K562 (cell line): ENCODE measurements around the gene SPOCK3. TPM values are rescaled to one million over a fixed set of nuclear protein-coding genes. Genes with fewer than 3 reads are reported as not detected.

Experiments
- ATAC-seq: fragments of 200-7000 bp; cut with Tn5 transposase; 3 replicates; pipeline ENCODE4 v1.9.1; 2020; ENCODE audit warnings: moderate library complexity
- BruUV-seq: library from RNA; stranded (reverse); fragments of 400-500 nt; replicated peaks from 2 replicates; lab custom pipeline; 2021; lab: Mats Ljungman, UMichigan
- CTCF ChIA-PET: fragments of 300-600 bp; formaldehyde crosslinking; extraction: SDS; loops from one replicate; lab custom pipeline; 2021; ENCODE audit warnings: low intra/inter-chr PET ratio; lab: Yijun Ruan, JAX
- POLR2A ChIA-PET: fragments of 300-600, 350-650 bp; sonication (Branson Sonifier 250); formaldehyde crosslinking; extraction: SDS; loops from one replicate; lab custom pipeline; 2021; ENCODE audit warnings: antibody characterized with exemption, inconsistent platforms; lab: Yijun Ruan, JAX
- DNase-seq, 4 experiments: peaks; one replicate each; pipeline versions ENCODE4 v3.0.0 to v3.0.0-alpha.2; 2011 to 2018; ENCODE audit warnings: low spot score in 3 of 4, mixed read lengths in 3 of 4; ENCODE audit errors: extremely low read depth in 1 of 4
- FAIRE-seq: peaks from 2 replicates; lab custom pipeline; 2011; peaks lifted over from hg19 to GRCh38; lab: Jason Lieb, UNC
- H2AFZ ChIP-seq: 2 replicates; pipeline ENCODE4 v1.6.0; 2011; ENCODE audit warnings: low read depth, low read length, control low read depth, inconsistent platforms
- H3K27ac ChIP-seq: fragments of 200-600 bp; 3 replicates; pipeline ENCODE4 v1.8.0; 2011; ENCODE audit warnings: low read depth, mild to moderate bottlenecking, control low read depth, inconsistent platforms, low read length, moderate library complexity, mixed read lengths; ENCODE audit errors: extremely low read depth
- H3K27me3 ChIP-seq, 2 experiments: fragments of 300-600 bp in 1 of 2; 2 replicates in 1 of 2; 3 replicates in 1 of 2; pipeline versions ENCODE4 v1.6.0 to v1.8.0; 2011; ENCODE audit warnings: inconsistent platforms in 2 of 2, low read length in 2 of 2, mild to moderate bottlenecking in 1 of 2, mixed read lengths in 1 of 2, moderate library complexity in 1 of 2; ENCODE audit not compliant: control insufficient read depth in 2 of 2, insufficient read depth in 2 of 2
- H3K36me3 ChIP-seq: fragments of 300-600 bp; 3 replicates; pipeline ENCODE4 v1.8.0; 2011; ENCODE audit warnings: mild to moderate bottlenecking, low read length, inconsistent platforms; ENCODE audit not compliant: control insufficient read depth, insufficient read depth
- H3K4me1 ChIP-seq, 2 experiments: fragments of 200-600 bp in 1 of 2; replicated peaks in 1 of 2; 2 replicates in 1 of 2; 3 replicates in 1 of 2; pipeline versions ENCODE4 v1.5.1 to v1.8.0; 2011; ENCODE audit warnings: inconsistent platforms in 2 of 2, low read length in 2 of 2, mild to moderate bottlenecking in 1 of 2, mixed read lengths in 1 of 2, moderate library complexity in 1 of 2; ENCODE audit not compliant: control insufficient read depth in 2 of 2, insufficient read depth in 2 of 2
- H3K4me2 ChIP-seq: 2 replicates; pipeline ENCODE4 v1.6.1; 2011; ENCODE audit warnings: low read length, control low read depth, inconsistent platforms, mixed read lengths; ENCODE audit not compliant: insufficient read depth
- H3K4me3 ChIP-seq: fragments of 200-600 bp; sonication (generic), shearing (Covaris generic); 2 replicates; pipeline ENCODE4 v1.5.1; 2016; ENCODE audit warnings: control low read depth, inconsistent platforms
- H3K79me2 ChIP-seq: fragments of 200-600 bp; 3 replicates; pipeline ENCODE4 v1.8.0; 2011; ENCODE audit warnings: low read length, inconsistent platforms; ENCODE audit not compliant: control insufficient read depth, insufficient read depth
- H3K9ac ChIP-seq, 2 experiments: 2 replicates each; pipeline versions ENCODE4 v1.6.0 to v1.6.1; 2011; ENCODE audit warnings: low read depth in 2 of 2, low read length in 2 of 2, control low read depth in 1 of 2, inconsistent platforms in 1 of 2, mild to moderate bottlenecking in 1 of 2, mixed read lengths in 1 of 2; ENCODE audit not compliant: insufficient read depth in 1 of 2
- H3K9me1 ChIP-seq: one replicate; pipeline ENCODE4 v1.6.0; 2011; ENCODE audit warnings: inconsistent platforms, mild to moderate bottlenecking, low read length, moderate library complexity; ENCODE audit not compliant: control insufficient read depth, insufficient read depth
- H3K9me3 ChIP-seq: replicated peaks from 2 replicates; pipeline ENCODE4 v1.5.1; 2011; ENCODE audit warnings: low read depth, low read length, inconsistent platforms; ENCODE audit not compliant: control insufficient read depth, insufficient read depth
- H4K20me1 ChIP-seq: replicated peaks from 2 replicates; pipeline ENCODE4 v1.6.1; 2011; ENCODE audit warnings: low read length, inconsistent platforms, mixed read lengths; ENCODE audit not compliant: control insufficient read depth, insufficient read depth
- BCLAF1 ChIP-seq, 2 experiments: fragments of 450-650 bp in 1 of 2; IDR thresholded peaks; 2 replicates each; pipeline ENCODE4 v1.6.1; 2011 to 2017; ENCODE audit warnings: low read depth in 2 of 2, antibody characterized with exemption in 1 of 2, borderline replicate concordance in 1 of 2, low read length in 1 of 2, mild to moderate bottlenecking in 1 of 2, mixed read lengths in 1 of 2; ENCODE audit not compliant: control insufficient read depth in 1 of 2
- POLR2G ChIP-seq: fragments of 200-400 bp; formaldehyde crosslinking; IDR thresholded peaks from 2 replicates; pipeline ENCODE4 v1.6.1; 2017; ENCODE audit warnings: low read depth, mild to moderate bottlenecking, antibody characterized with exemption, low read length, moderate library complexity
- ZBTB2 ChIP-seq: fragments of 450-650 bp; IDR thresholded peaks from 2 replicates; pipeline ENCODE4 v1.6.1; 2016; ENCODE audit warnings: antibody characterized with exemption
- ZNF347 ChIP-seq: fragments of 450-650 bp; formaldehyde crosslinking; IDR thresholded peaks from 2 replicates; pipeline ENCODE4 v1.4.0; 2020; ENCODE audit warnings: low read depth, mild to moderate bottlenecking, moderate library complexity
- WGBS: fragments of 100-300 bp; shearing (Covaris generic); methylation state at CpG from one replicate; pipeline ENCODE4 v1.1.6; 2016; ENCODE audit warnings: low coverage, mixed read lengths; ENCODE audit not compliant: insufficient coverage; ENCODE audit errors: missing lambda C conversion rate; 5-methylcytosine and 5-hydroxymethylcytosine counted together
- in situ Hi-C: fragments of 300-500 bp; cut with MboI; formaldehyde crosslinking; loops from 4 replicates; pipeline ENCODE4 v1.15.0; 2018; ENCODE audit warnings: inconsistent platforms, mixed read lengths
- intact Hi-C: fragments of 100-400 bp; cut with micrococcal nuclease; formaldehyde crosslinking; loops from 2 replicates; pipeline ENCODE4 v1.14.2; 2022
- polyA plus RNA-seq, 8 experiments: library from polyadenylated mRNA; depleted of rRNA in 4 of 8; stranded (reverse) in 5 of 8; unstranded in 3 of 8; fragments of >200 nt; fragmentation: Nextera tagmentation in 2 of 8; fragmentation: Illumina TruSeq in 1 of 8; extraction: Ambion mirVana in 2 of 8; extraction: Trizol in 1 of 8; gene quantifications; 2 replicates each; pipeline versions ENCODE4 v1.2.1 to v1.2.3, GENCODE V29; 2011 to 2014; ENCODE audit warnings: inconsistent platforms in 1 of 8, missing spikeins in 1 of 8
- total RNA-seq, 7 experiments: library from RNA; depleted of rRNA in 6 of 7; stranded (reverse); fragments of >200 nt in 6 of 7; fragmentation: Illumina TruSeq in 2 of 7; extraction: Trizol in 2 of 7; gene quantifications; 2 replicates each; pipeline versions ENCODE4 v1.2.1 to v1.2.3, GENCODE V29; 2011 to 2021; ENCODE audit warnings: low replicate concordance in 1 of 7
- TF ChIP-seq, protein P1 (sequence below): fragments of 250-450 bp; sonication (Bioruptor Pico); IDR thresholded peaks from 2 replicates; pipeline ENCODE4 v1.4.0; 2020; ENCODE audit warnings: borderline replicate concordance

The SPOCK3 gene
- total and polyA plus RNA-seq, 9 of the 15 experiments (the other 6 are each of a cell fraction or from before 2014, with no cell fraction given): not detected

DNA sequence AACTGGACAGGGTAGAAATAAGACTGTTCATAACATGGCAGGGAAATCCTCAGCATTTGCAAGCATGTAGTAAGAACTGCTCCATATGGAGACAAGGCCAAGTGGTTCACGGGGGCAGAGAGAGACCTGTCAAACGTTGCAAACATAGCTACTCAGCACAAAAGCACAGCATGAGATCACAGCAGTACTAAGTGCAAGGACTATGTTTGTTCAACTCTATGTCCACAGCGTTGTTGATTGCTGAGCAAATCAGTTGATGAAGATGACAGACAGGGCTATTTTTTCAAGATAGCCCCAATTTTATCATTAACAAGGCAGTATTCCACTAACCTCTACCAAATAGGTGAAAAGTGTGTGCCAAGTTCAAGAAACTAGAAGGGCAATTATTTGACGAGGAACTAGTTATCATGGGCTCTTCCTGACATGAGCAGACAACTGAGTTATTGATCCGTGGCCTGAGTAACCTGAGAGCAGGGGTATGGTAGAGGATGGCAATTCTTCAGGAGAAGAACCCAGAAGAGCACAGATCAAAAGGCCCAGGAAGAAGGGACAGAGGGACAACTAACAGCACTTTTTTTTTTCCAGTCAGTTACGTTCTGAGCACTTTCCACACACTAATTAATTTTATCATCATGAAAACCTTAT is 57.4 kb downstream of the SPOCK3 start:
- Histone ChIP-seq H3K36me3 (no peaks in the 10 kb centered on the region), H3K4me3 (no peak overlapping the region), H3K9me3 (no peaks in the 10 kb centered on the region; the same call in none of the 2 replicates), H3K27ac (no peak overlapping the region), H3K9me1 (no peaks in the 10 kb centered on the region), H3K4me2 (no peak overlapping the region), H2AFZ (no peak overlapping the region), H3K79me2 (no peaks in the 10 kb centered on the region), H3K4me1 (no peaks in the 10 kb centered on the region), H3K27me3 (no peaks in the 10 kb centered on the region), H4K20me1 (no peaks in the 10 kb centered on the region), H3K9ac (no peak overlapping the region)
- intact Hi-C loops (no loop called here), in situ Hi-C loops (no loop called here)
- no peak for ATAC-seq
- ChIA-PET CTCF (no interaction called here), POLR2A (no interaction called here)
- BruUV-seq: no TSS peak
- no peak for TF ChIP-seq POLR2G
- TF ChIP-seq BCLAF1 (IDR thresholded peaks at IDR 0.05; ENCODE audit: borderline replicate concordance in 1 of 2, control insufficient read depth in 1 of 2, low read depth in 2 of 2, low read length in 1 of 2): no peak
- TF ChIP-seq, protein P1, sequence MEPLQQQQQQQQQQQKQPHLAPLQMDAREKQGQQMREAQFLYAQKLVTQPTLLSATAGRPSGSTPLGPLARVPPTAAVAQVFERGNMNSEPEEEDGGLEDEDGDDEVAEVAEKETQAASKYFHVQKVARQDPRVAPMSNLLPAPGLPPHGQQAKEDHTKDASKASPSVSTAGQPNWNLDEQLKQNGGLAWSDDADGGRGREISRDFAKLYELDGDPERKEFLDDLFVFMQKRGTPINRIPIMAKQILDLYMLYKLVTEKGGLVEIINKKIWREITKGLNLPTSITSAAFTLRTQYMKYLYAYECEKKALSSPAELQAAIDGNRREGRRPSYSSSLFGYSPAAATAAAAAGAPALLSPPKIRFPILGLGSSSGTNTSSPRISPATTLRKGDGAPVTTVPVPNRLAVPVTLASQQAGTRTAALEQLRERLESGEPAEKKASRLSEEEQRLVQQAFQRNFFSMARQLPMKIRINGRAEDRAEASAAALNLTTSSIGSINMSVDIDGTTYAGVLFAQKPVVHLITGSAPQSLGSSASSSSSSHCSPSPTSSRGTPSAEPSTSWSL (CRISPR knock-in tag): no peak
- no peak for TF ChIP-seq ZBTB2
- TF ChIP-seq ZNF347 (CRISPR knock-in tag): no peak
- 1% methylated on average over 6 of the region's 6 CpGs for WGBS
- no peak for DNase-seq
- no peak for FAIRE-seq
